Measurements from ENCODE around the gene DTX2. TPM values are rescaled to one million over a fixed set of nuclear protein-coding genes. Genes with fewer than 3 reads are reported as not detected.
"Not testable (repeated sequence)": the region's sequence is repeated elsewhere in the genome, so short reads cannot be mapped to it uniquely, and the experiment has no call there.

The DTX2 gene
- total and polyA plus RNA-seq, 2 of the 4 experiments (the other 2 are of a cell fraction): 1.8 to 7.7 TPM

GRCh38 chr7:76486618-76487017 lies 25.1 kb downstream of the DTX2 start:
- H2BK20ac ChIP-seq (ENCODE audit: low read depth, low read length); H2BK120ac ChIP-seq (ENCODE audit: low read depth, low read length); H3K14ac ChIP-seq (replicated peaks; ENCODE audit: low read depth, low read length); POLR2A ChIA-PET (ENCODE audit: unreplicated experiment); H3K18ac ChIP-seq (ENCODE audit: low read depth, low read length); H3K4me3 ChIP-seq (ENCODE audit: insufficient read depth, low read depth, low read length); dilution Hi-C loops (cut with HindIII; ENCODE audit: low sequenced_read_pairs, unreplicated experiment); H3K4ac ChIP-seq (ENCODE audit: low read depth, low read length); H3K9ac ChIP-seq (ENCODE audit: low read depth, low read length); H3K4me2 ChIP-seq (ENCODE audit: low read depth, low read length); H4K8ac ChIP-seq (ENCODE audit: low read depth in 2 of 2, low read length in 2 of 2); H4K91ac ChIP-seq (ENCODE audit: insufficient read depth, low read depth, low read length); H4K5ac ChIP-seq (ENCODE audit: low read depth, low read length); H3K56ac ChIP-seq (ENCODE audit: extremely low read depth, insufficient read depth, low read length); H3K4me1 ChIP-seq (ENCODE audit: control insufficient read depth, insufficient read depth, low read length); H3K79me1 ChIP-seq (ENCODE audit: low read depth in 1 of 2, low read length in 2 of 2); H3K27me3 ChIP-seq (ENCODE audit: control insufficient read depth, insufficient read depth, low read length); H2AK9ac ChIP-seq (replicated peaks; ENCODE audit: low read depth, low read length, poor library complexity); H2AFZ ChIP-seq (replicated peaks; ENCODE audit: low read length, poor library complexity); H3K27ac ChIP-seq (ENCODE audit: insufficient read depth, low read length); H3K23ac ChIP-seq (ENCODE audit: low read depth, low read length); H2BK15ac ChIP-seq (ENCODE audit: low read depth, low read length); H3K9me3 ChIP-seq (ENCODE audit: control insufficient read depth, insufficient read depth, low read length); in situ Hi-C loops (cut with MboI; ENCODE audit: low sequenced_read_pairs); H3K36me3 ChIP-seq (ENCODE audit: control insufficient read depth, insufficient read depth, low read length); H2AK5ac ChIP-seq (ENCODE audit: low read depth, low read length); H2BK5ac ChIP-seq (ENCODE audit: low read depth, low read length, poor library complexity, severe bottlenecking); intact Hi-C loops (cut with micrococcal nuclease); BruUV-seq (replicated peaks); ATAC-seq (ENCODE audit: low read depth); H4K20me1 ChIP-seq (ENCODE audit: insufficient read depth, low read length); CTCF ChIA-PET; H3K9me1 ChIP-seq (ENCODE audit: insufficient read depth, low read length); DNase-seq: not testable (repeated sequence)
- WGBS, 2 experiments (ENCODE audit: extremely low coverage in 2 of 2, insufficient read length in 1 of 2): no CpG with 5 or more reads among the region's 5 CpGs

- H3K4me3 ChIP-seq (ENCODE audit: insufficient read depth, low read depth, low read length); H3K9me3 ChIP-seq (ENCODE audit: control insufficient read depth, insufficient read depth, low read length); BruUV-seq (replicated peaks); in situ Hi-C loops (cut with MboI; ENCODE audit: low sequenced_read_pairs); H3K4me2 ChIP-seq (ENCODE audit: low read depth, low read length); H3K23ac ChIP-seq (ENCODE audit: low read depth, low read length); H2BK20ac ChIP-seq (ENCODE audit: low read depth, low read length); POLR2A ChIA-PET (ENCODE audit: unreplicated experiment); H3K4ac ChIP-seq (ENCODE audit: low read depth, low read length); DNase-seq; H3K27ac ChIP-seq (ENCODE audit: insufficient read depth, low read length); H3K79me1 ChIP-seq (ENCODE audit: low read depth in 1 of 2, low read length in 2 of 2); H2AK5ac ChIP-seq (ENCODE audit: low read depth, low read length); intact Hi-C loops (cut with micrococcal nuclease); H2AFZ ChIP-seq (replicated peaks; ENCODE audit: low read length, poor library complexity); H3K56ac ChIP-seq (ENCODE audit: extremely low read depth, insufficient read depth, low read length); H2AK9ac ChIP-seq (replicated peaks; ENCODE audit: low read depth, low read length, poor library complexity); H3K27me3 ChIP-seq (ENCODE audit: control insufficient read depth, insufficient read depth, low read length); H4K8ac ChIP-seq (ENCODE audit: low read depth in 2 of 2, low read length in 2 of 2); H3K18ac ChIP-seq (ENCODE audit: low read depth, low read length); H4K5ac ChIP-seq (ENCODE audit: low read depth, low read length); CTCF ChIA-PET; H3K36me3 ChIP-seq (ENCODE audit: control insufficient read depth, insufficient read depth, low read length); ATAC-seq (ENCODE audit: low read depth); dilution Hi-C loops (cut with HindIII; ENCODE audit: low sequenced_read_pairs, unreplicated experiment); H2BK120ac ChIP-seq (ENCODE audit: low read depth, low read length); H3K9me1 ChIP-seq (ENCODE audit: insufficient read depth, low read length); H4K20me1 ChIP-seq (ENCODE audit: insufficient read depth, low read length); H2BK5ac ChIP-seq (ENCODE audit: low read depth, low read length, poor library complexity, severe bottlenecking); H4K91ac ChIP-seq (ENCODE audit: insufficient read depth, low read depth, low read length); H3K4me1 ChIP-seq (ENCODE audit: control insufficient read depth, insufficient read depth, low read length); H3K9ac ChIP-seq (ENCODE audit: low read depth, low read length); H2BK15ac ChIP-seq (ENCODE audit: low read depth, low read length); H3K14ac ChIP-seq (replicated peaks; ENCODE audit: low read depth, low read length): not testable (repeated sequence)
- WGBS, 2 experiments (ENCODE audit: extremely low coverage in 2 of 2, insufficient read length in 1 of 2): no CpG with 5 or more reads among the region's 13 CpGs
Measured at GRCh38 chr7:76487969-76488368, 26.5 kb downstream of the DTX2 start.

Data from IMR-90 (cell line).